K562 (cell line): ENCODE measurements around the gene TMCO2. TPM values are rescaled to one million over a fixed set of nuclear protein-coding genes. Genes with fewer than 3 reads are reported as not detected.

Source experiments
- CXXC5 ChIP-seq: fragments of 250-450 bp; sonication (Bioruptor Pico); IDR thresholded peaks from 2 replicates; pipeline ENCODE4 v1.8.0; 2022; ENCODE audit warnings: inconsistent platforms, mild to moderate bottlenecking, moderate library complexity
- EGR1 ChIP-seq: fragments of 450-650 bp; conservative IDR thresholded peaks from 2 replicates; pipeline ENCODE4 v1.6.1; 2017; ENCODE audit warnings: mild to moderate bottlenecking
- ETV5 ChIP-seq: sonication (generic); formaldehyde crosslinking; IDR thresholded peaks from 2 replicates; pipeline ENCODE4 v1.4.0; 2020; ENCODE audit warnings: low read depth, mild to moderate bottlenecking, missing genetic modification reagents
- MAZ ChIP-seq, 2 experiments: fragments of 450-650 bp in 1 of 2; sonication (generic) in 1 of 2; formaldehyde crosslinking; IDR thresholded peaks in 1 of 2; conservative IDR thresholded peaks in 1 of 2; 2 replicates each; pipeline versions ENCODE4 v1.4.0 to v1.5.0; 2020; ENCODE audit warnings: mild to moderate bottlenecking in 1 of 2, missing genetic modification reagents in 1 of 2
- NFXL1 ChIP-seq: fragments of 450-650 bp; formaldehyde crosslinking; IDR thresholded peaks from 2 replicates; pipeline ENCODE4 v1.4.0; 2021; ENCODE audit warnings: mild to moderate bottlenecking
- RBFOX2 ChIP-seq: fragments of 200-400 bp; formaldehyde crosslinking; IDR thresholded peaks from 2 replicates; pipeline ENCODE4 v1.6.1; 2017; ENCODE audit warnings: low read depth, mild to moderate bottlenecking, low read length, moderate library complexity
- U2AF1 ChIP-seq: fragments of 200-400 bp; formaldehyde crosslinking; optimal IDR thresholded peaks from 2 replicates; pipeline ENCODE3; 2017; ENCODE audit warnings: mild to moderate bottlenecking, low read depth, low read length, moderate library complexity
- ZNF263 ChIP-seq: sonication (generic); formaldehyde crosslinking; IDR thresholded peaks from 2 replicates; pipeline ENCODE4 v1.8.0; 2022; ENCODE audit warnings: mild to moderate bottlenecking, missing genetic modification reagents, borderline replicate concordance
- polyA plus RNA-seq, 8 experiments: library from polyadenylated mRNA; depleted of rRNA in 4 of 8; stranded (reverse) in 5 of 8; unstranded in 3 of 8; fragments of >200 nt; fragmentation: Nextera tagmentation in 2 of 8; fragmentation: Illumina TruSeq in 1 of 8; extraction: Ambion mirVana in 2 of 8; extraction: Trizol in 1 of 8; gene quantifications; 2 replicates each; pipeline versions ENCODE4 v1.2.1 to v1.2.3, GENCODE V29; 2011 to 2014; ENCODE audit warnings: inconsistent platforms in 1 of 8, missing spikeins in 1 of 8
- total RNA-seq, 7 experiments: library from RNA; depleted of rRNA in 6 of 7; stranded (reverse); fragments of >200 nt in 6 of 7; fragmentation: Illumina TruSeq in 2 of 7; extraction: Trizol in 2 of 7; gene quantifications; 2 replicates each; pipeline versions ENCODE4 v1.2.1 to v1.2.3, GENCODE V29; 2011 to 2021; ENCODE audit warnings: low replicate concordance in 1 of 7
- TF ChIP-seq, protein P1 (sequence below), 2 experiments: fragments of 450-650 bp; formaldehyde crosslinking in 1 of 2; IDR thresholded peaks; 2 replicates each; pipeline versions ENCODE4 v1.4.0 to v1.6.1; 2014 to 2020; ENCODE audit warnings: mild to moderate bottlenecking in 2 of 2, borderline replicate concordance in 1 of 2, low read depth in 1 of 2
- TF ChIP-seq, protein P2 (sequence below): sonication (generic); formaldehyde crosslinking; IDR thresholded peaks from 2 replicates; pipeline ENCODE4 v1.8.1; 2023; ENCODE audit warnings: mild to moderate bottlenecking, missing genetic modification reagents, moderate library complexity
- TF ChIP-seq, protein P3 (sequence below): IDR thresholded peaks from 2 replicates; pipeline ENCODE4 v1.6.1; 2012; ENCODE audit warnings: low read depth, low read length, improper control_type of control experiment, borderline replicate concordance
- TF ChIP-seq, protein P4 (sequence below): fragments of 450-650 bp; IDR thresholded peaks from 2 replicates; pipeline ENCODE4 v1.7.0; 2016; ENCODE audit warnings: borderline replicate concordance

The TMCO2 gene
- total and polyA plus RNA-seq, 9 of the 15 experiments (the other 6 are each of a cell fraction or from before 2014, with no cell fraction given) = not detected

DNA sequence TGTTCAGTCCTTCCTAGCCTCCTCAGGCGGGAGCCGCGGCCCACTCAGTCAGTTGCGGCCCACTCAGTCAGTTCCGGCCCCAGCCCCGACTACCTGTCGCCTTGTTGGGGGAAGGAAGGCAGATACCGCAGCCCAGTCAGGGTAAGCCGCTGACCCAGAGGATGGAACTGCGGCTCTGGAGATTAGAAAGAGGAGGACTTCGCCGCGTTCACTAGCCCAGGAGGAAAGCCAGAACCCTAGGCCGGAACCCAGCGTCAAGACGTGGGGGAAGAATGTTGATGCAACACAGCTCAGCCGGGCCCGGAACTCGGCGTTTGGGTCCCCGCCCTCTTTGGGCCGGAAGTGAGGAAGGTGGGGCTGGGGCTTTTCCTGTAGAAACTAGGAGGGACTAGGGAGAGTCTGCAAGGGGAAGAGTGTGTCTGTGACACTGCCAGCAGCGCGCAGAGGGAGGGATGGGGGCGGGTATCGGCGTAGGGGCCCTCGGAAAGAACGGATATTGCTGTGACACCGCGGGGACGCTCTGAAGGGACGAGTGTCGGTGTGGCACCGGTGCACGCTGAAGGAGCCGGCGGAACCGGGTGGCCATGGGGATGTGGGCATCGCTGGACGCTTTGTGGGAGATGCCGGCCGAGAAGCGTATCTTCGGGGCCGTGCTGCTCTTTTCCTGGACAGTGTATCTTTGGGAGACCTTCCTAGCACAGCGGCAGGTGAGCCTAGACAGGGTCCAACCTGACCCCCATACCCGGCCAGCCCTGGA lies 10.1 kb downstream of the TMCO2 start, which contains the start of gene ZMPSTE24 (continued):
- TF ChIP-seq, protein P1, sequence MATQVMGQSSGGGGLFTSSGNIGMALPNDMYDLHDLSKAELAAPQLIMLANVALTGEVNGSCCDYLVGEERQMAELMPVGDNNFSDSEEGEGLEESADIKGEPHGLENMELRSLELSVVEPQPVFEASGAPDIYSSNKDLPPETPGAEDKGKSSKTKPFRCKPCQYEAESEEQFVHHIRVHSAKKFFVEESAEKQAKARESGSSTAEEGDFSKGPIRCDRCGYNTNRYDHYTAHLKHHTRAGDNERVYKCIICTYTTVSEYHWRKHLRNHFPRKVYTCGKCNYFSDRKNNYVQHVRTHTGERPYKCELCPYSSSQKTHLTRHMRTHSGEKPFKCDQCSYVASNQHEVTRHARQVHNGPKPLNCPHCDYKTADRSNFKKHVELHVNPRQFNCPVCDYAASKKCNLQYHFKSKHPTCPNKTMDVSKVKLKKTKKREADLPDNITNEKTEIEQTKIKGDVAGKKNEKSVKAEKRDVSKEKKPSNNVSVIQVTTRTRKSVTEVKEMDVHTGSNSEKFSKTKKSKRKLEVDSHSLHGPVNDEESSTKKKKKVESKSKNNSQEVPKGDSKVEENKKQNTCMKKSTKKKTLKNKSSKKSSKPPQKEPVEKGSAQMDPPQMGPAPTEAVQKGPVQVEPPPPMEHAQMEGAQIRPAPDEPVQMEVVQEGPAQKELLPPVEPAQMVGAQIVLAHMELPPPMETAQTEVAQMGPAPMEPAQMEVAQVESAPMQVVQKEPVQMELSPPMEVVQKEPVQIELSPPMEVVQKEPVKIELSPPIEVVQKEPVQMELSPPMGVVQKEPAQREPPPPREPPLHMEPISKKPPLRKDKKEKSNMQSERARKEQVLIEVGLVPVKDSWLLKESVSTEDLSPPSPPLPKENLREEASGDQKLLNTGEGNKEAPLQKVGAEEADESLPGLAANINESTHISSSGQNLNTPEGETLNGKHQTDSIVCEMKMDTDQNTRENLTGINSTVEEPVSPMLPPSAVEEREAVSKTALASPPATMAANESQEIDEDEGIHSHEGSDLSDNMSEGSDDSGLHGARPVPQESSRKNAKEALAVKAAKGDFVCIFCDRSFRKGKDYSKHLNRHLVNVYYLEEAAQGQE (IDR thresholded peaks at IDR 0.05; ENCODE audit: borderline replicate concordance) = no peak
- TF ChIP-seq, protein P1 (CRISPR knock-in tag; IDR thresholded peaks at IDR 0.05; ENCODE audit: low read depth) = peak; percentile 78
- TF ChIP-seq U2AF1 (no peak), ZNF263 (CRISPR knock-in tag) (peak; percentile 78), CXXC5 (CRISPR knock-in tag) (peak; percentile 99), EGR1 (peak; percentile 76), ETV5 (peak; percentile 93), MAZ (CRISPR knock-in tag; conservative IDR thresholded peaks at IDR 0.05 in 1 of 2, IDR thresholded peaks at IDR 0.05 in 1 of 2) (peak; percentile 99 to 100), RBFOX2 (peak; percentile 94), NFXL1 (0 out of 2 replicates have a peak, but pooled peaks have one; percentile 35)
- TF ChIP-seq, protein P2, sequence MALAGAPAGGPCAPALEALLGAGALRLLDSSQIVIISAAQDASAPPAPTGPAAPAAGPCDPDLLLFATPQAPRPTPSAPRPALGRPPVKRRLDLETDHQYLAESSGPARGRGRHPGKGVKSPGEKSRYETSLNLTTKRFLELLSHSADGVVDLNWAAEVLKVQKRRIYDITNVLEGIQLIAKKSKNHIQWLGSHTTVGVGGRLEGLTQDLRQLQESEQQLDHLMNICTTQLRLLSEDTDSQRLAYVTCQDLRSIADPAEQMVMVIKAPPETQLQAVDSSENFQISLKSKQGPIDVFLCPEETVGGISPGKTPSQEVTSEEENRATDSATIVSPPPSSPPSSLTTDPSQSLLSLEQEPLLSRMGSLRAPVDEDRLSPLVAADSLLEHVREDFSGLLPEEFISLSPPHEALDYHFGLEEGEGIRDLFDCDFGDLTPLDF (CRISPR knock-in tag) = no peak; the same call in 1 of the 2 replicates
- TF ChIP-seq, protein P3, sequence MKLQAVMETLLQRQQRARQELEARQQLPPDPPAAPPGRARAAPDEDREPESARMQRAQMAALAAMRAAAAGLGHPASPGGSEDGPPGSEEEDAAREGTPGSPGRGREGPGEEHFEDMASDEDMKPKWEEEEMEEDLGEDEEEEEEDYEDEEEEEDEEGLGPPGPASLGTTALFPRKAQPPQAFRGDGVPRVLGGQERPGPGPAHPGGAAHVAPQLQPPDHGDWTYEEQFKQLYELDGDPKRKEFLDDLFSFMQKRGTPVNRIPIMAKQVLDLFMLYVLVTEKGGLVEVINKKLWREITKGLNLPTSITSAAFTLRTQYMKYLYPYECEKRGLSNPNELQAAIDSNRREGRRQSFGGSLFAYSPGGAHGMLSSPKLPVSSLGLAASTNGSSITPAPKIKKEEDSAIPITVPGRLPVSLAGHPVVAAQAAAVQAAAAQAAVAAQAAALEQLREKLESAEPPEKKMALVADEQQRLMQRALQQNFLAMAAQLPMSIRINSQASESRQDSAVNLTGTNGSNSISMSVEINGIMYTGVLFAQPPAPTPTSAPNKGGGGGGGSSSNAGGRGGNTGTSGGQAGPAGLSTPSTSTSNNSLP = no peak
- TF ChIP-seq, protein P4, sequence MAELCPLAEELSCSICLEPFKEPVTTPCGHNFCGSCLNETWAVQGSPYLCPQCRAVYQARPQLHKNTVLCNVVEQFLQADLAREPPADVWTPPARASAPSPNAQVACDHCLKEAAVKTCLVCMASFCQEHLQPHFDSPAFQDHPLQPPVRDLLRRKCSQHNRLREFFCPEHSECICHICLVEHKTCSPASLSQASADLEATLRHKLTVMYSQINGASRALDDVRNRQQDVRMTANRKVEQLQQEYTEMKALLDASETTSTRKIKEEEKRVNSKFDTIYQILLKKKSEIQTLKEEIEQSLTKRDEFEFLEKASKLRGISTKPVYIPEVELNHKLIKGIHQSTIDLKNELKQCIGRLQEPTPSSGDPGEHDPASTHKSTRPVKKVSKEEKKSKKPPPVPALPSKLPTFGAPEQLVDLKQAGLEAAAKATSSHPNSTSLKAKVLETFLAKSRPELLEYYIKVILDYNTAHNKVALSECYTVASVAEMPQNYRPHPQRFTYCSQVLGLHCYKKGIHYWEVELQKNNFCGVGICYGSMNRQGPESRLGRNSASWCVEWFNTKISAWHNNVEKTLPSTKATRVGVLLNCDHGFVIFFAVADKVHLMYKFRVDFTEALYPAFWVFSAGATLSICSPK = peak; percentile 24; the same call in 1 of the 2 replicates
